ENCODE measurements around the gene WDFY3.
A peak's percentile ranks its signal among the peaks of the same experiment; 100 is the strongest.

Gene WDFY3

DNA sequence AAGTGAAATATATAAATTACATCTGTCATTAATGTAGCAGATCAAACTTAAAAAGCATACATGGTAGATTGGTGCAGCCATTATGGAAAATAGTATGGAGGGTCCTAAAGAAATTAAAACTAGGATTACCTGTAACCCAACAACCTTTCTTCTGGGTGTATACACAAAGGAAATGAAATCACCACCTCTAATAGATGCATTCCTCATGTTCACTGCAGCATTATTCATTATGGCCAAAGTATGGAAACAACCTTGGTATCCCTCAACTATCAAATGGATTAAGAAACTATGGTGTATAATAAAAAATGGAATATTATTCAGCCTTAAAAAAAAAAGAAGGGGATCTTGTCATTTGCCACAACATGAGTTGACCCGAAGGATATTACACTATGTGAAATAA lies 13.7 kb downstream of the WDFY3 start:
- no peak for DNase-seq (ENCODE audit: low read depth)
- H3K4me3 ChIP-seq (ENCODE audit: low read depth, low read length): no peak overlapping the region
- TF ChIP-seq CTCF (conservative IDR thresholded peaks at IDR 0.05; ENCODE audit: low read depth, low read length): no peak

DNA sequence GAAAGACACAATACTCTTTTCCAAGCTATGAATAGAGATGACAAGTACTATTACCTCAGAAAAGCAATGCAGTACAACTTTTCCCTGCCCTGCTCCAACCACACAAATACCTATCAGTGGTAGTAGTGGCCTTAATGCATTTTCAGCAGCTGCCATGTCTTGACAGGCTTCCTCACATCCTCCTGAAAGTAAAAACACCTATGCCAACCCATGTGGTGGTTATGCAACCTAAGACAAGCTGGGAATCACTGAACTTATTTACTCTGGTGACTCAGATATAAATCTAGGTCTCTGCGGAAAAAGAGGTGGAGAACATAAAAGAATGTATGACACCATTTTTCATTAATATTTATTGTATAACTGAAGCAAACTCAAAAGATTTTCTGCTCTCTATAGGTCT lies 14.5 kb downstream of the WDFY3 start:
- peak; percentile 81 for DNase-seq (ENCODE audit: low read depth)
- TF ChIP-seq CTCF (conservative IDR thresholded peaks at IDR 0.05; ENCODE audit: low read depth, low read length): no peak
- H3K4me3 ChIP-seq (ENCODE audit: low read depth, low read length): no peak overlapping the region

GRCh38 chr4:84948056-84948455 lies 18.4 kb downstream of the WDFY3 start:
- peak; percentile 59 for DNase-seq (ENCODE audit: low read depth)
- no peak for TF ChIP-seq CTCF (conservative IDR thresholded peaks at IDR 0.05; ENCODE audit: low read depth, low read length)
- no peak overlapping the region for H3K4me3 ChIP-seq (ENCODE audit: low read depth, low read length)

GRCh38 chr4:84944947-84945346 lies 21.5 kb downstream of the WDFY3 start:
- TF ChIP-seq CTCF (conservative IDR thresholded peaks at IDR 0.05; ENCODE audit: low read depth, low read length): no peak
- DNase-seq (ENCODE audit: low read depth): peak; percentile 28
- no peak overlapping the region for H3K4me3 ChIP-seq (ENCODE audit: low read depth, low read length)

DNA sequence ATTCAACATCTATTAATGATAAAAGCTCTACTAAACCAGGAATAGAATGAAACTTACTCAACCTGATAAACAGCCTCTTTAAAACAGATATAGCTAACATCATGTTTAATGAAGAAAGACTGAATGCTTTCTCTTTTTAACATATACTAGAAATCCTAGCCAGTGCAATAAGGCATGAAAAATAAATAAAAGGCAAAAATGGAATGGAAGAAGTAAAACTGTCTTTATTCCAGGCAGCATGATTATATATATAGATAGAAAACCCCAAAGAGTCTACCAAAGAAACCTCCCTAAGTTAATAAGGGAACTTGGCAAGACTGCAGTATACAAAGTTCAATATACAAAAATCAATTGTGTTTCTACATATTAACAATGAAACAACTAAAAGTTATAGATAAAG lies 25.5 kb downstream of the WDFY3 start:
- TF ChIP-seq CTCF (conservative IDR thresholded peaks at IDR 0.05; ENCODE audit: low read depth, low read length): no peak
- no peak overlapping the region for H3K4me3 ChIP-seq (ENCODE audit: low read depth, low read length)
- DNase-seq (ENCODE audit: low read depth): no peak

DNA sequence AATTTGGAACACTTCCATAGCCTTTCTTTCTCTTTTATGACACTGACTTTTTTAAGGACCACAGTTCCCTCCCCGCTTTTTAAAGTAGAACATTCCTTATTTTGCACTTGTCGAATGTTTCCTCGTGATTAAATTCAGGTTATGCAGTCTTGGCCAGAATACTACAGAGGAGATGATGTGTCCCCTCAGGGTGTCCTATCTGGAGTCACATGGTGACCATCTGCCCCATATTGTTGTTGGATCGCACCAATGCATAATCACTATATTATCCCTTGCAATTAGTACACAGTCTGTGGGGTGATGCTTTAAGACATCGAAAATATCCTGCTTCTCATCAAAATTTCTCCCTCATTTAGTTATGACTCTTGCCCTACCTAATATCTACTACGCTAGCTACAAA lies 27.4 kb downstream of the WDFY3 start:
- no peak for DNase-seq (ENCODE audit: low read depth)
- no peak overlapping the region for H3K4me3 ChIP-seq (ENCODE audit: low read depth, low read length)
- TF ChIP-seq CTCF (conservative IDR thresholded peaks at IDR 0.05; ENCODE audit: low read depth, low read length): no peak

- peak; percentile 76 for DNase-seq (ENCODE audit: low read depth)
- TF ChIP-seq CTCF (conservative IDR thresholded peaks at IDR 0.05; ENCODE audit: low read depth, low read length): no peak
- no peak overlapping the region for H3K4me3 ChIP-seq (ENCODE audit: low read depth, low read length)
These were observed 28.2 kb downstream of the WDFY3 start for GRCh38 chr4:84938316-84938715.

All from choroid plexus epithelial cell (primary cell).